IMR-90 (cell line): ENCODE results near the gene PDIA3. TPM values are rescaled to one million over a fixed set of nuclear protein-coding genes. Genes with fewer than 3 reads are reported as not detected.
"Not testable (repeated sequence)": the region's sequence is repeated elsewhere in the genome, so short reads cannot be mapped to it uniquely, and the experiment has no call there.

ENCODE experiments used
- ATAC-seq: fragments of 200-7000 bp; cut with Tn5 transposase; 2 replicates; pipeline ENCODE4 v1.9.1; 2020; ENCODE audit warnings: low read depth, mild to moderate bottlenecking, moderate library complexity
- BruUV-seq: library from RNA; stranded (reverse); fragments of 400-500 nt; replicated peaks from 2 replicates; lab custom pipeline; 2021; lab: Mats Ljungman, UMichigan
- CTCF ChIA-PET: fragments of 300-600 bp; formaldehyde crosslinking; extraction: SDS; loops from one replicate; lab custom pipeline; 2021; ENCODE audit warnings: antibody characterized with exemption; lab: Yijun Ruan, JAX
- POLR2A ChIA-PET: fragments of 300-600 bp; sonication (Branson Sonifier 250); formaldehyde crosslinking; loops from one replicate; lab custom pipeline; 2022; ENCODE audit warnings: antibody characterized with exemption; ENCODE audit not compliant: unreplicated experiment; lab: Charles Lee
- DNase-seq: peaks from one replicate; pipeline ENCODE4 v3.0.0; 2013
- H2AFZ ChIP-seq: replicated peaks from 2 replicates; pipeline ENCODE3; 2013; ENCODE audit warnings: low read length, mild to moderate bottlenecking; ENCODE audit not compliant: poor library complexity
- H2AK5ac ChIP-seq: 2 replicates; pipeline ENCODE4 v1.6.1; 2013; ENCODE audit warnings: low read depth, low read length, inconsistent platforms
- H2AK9ac ChIP-seq: replicated peaks from 2 replicates; pipeline ENCODE3; 2013; ENCODE audit warnings: mild to moderate bottlenecking, low read depth, low read length, moderate library complexity; ENCODE audit not compliant: poor library complexity
- H2BK120ac ChIP-seq: 2 replicates; pipeline ENCODE4 v1.6.1; 2013; ENCODE audit warnings: low read depth, low read length, inconsistent platforms
- H2BK15ac ChIP-seq: 3 replicates; pipeline ENCODE4 v1.6.1; 2013; ENCODE audit warnings: low read depth, low read length, inconsistent platforms
- H2BK20ac ChIP-seq: 2 replicates; pipeline ENCODE4 v1.6.1; 2013; ENCODE audit warnings: low read depth, mild to moderate bottlenecking, inconsistent platforms, low read length, moderate library complexity
- H2BK5ac ChIP-seq: 2 replicates; pipeline ENCODE4 v1.6.1; 2013; ENCODE audit warnings: mild to moderate bottlenecking, low read depth, low read length, inconsistent platforms; ENCODE audit not compliant: poor library complexity, severe bottlenecking
- H3K14ac ChIP-seq: replicated peaks from 2 replicates; pipeline ENCODE4 v1.6.1; 2013; ENCODE audit warnings: low read depth, low read length, inconsistent platforms
- H3K18ac ChIP-seq: 2 replicates; pipeline ENCODE4 v1.6.1; 2013; ENCODE audit warnings: low read depth, low read length, control low read depth
- H3K23ac ChIP-seq: 2 replicates; pipeline ENCODE4 v1.6.1; 2013; ENCODE audit warnings: low read depth, low read length, inconsistent platforms
- H3K27ac ChIP-seq: 2 replicates; pipeline ENCODE4 v1.5.1; 2013; ENCODE audit warnings: mild to moderate bottlenecking, control low read depth, low read length; ENCODE audit not compliant: insufficient read depth
- H3K27me3 ChIP-seq: 2 replicates; pipeline ENCODE4 v1.6.1; 2013; ENCODE audit warnings: low read length; ENCODE audit not compliant: control insufficient read depth, insufficient read depth
- H3K36me3 ChIP-seq: 2 replicates; pipeline ENCODE4 v1.6.1; 2013; ENCODE audit warnings: low read length, mixed read lengths; ENCODE audit not compliant: control insufficient read depth, insufficient read depth
- H3K4ac ChIP-seq: 2 replicates; pipeline ENCODE4 v1.6.1; 2013; ENCODE audit warnings: low read depth, low read length, inconsistent platforms
- H3K4me1 ChIP-seq: 2 replicates; pipeline ENCODE4 v1.6.1; 2013; ENCODE audit warnings: low read length, mixed read lengths; ENCODE audit not compliant: control insufficient read depth, insufficient read depth
- H3K4me2 ChIP-seq: 2 replicates; pipeline ENCODE4 v1.6.1; 2013; ENCODE audit warnings: low read depth, mild to moderate bottlenecking, control low read depth, low read length, moderate library complexity
- H3K4me3 ChIP-seq: 2 replicates; pipeline ENCODE4 v1.5.1; 2013; ENCODE audit warnings: low read depth, mild to moderate bottlenecking, control low read depth, low read length, moderate library complexity; ENCODE audit not compliant: insufficient read depth
- H3K56ac ChIP-seq: 2 replicates; pipeline ENCODE4 v1.6.1; 2013; ENCODE audit warnings: low read length, inconsistent platforms; ENCODE audit not compliant: insufficient read depth; ENCODE audit errors: extremely low read depth
- H3K79me1 ChIP-seq, 2 experiments: 2 replicates each; pipeline ENCODE4 v1.6.1; 2013; ENCODE audit warnings: low read length in 2 of 2, inconsistent platforms in 1 of 2, low read depth in 1 of 2
- H3K9ac ChIP-seq: 2 replicates; pipeline ENCODE4 v1.6.1; 2013; ENCODE audit warnings: low read depth, low read length, control low read depth
- H3K9me1 ChIP-seq: 2 replicates; pipeline ENCODE4 v1.6.1; 2013; ENCODE audit warnings: low read length, inconsistent platforms; ENCODE audit not compliant: insufficient read depth
- H3K9me3 ChIP-seq: 2 replicates; pipeline ENCODE4 v1.6.1; 2013; ENCODE audit warnings: low read length; ENCODE audit not compliant: control insufficient read depth, insufficient read depth
- H4K20me1 ChIP-seq: 2 replicates; pipeline ENCODE4 v1.6.1; 2013; ENCODE audit warnings: low read length, inconsistent platforms; ENCODE audit not compliant: insufficient read depth
- H4K5ac ChIP-seq: 2 replicates; pipeline ENCODE4 v1.6.1; 2013; ENCODE audit warnings: mild to moderate bottlenecking, low read depth, low read length, control low read depth
- H4K8ac ChIP-seq, 2 experiments: 2 replicates each; pipeline ENCODE4 v1.6.1; 2013; ENCODE audit warnings: low read depth in 2 of 2, low read length in 2 of 2, control low read depth in 1 of 2, inconsistent platforms in 1 of 2
- H4K91ac ChIP-seq: 2 replicates; pipeline ENCODE4 v1.6.1; 2013; ENCODE audit warnings: low read depth, low read length, inconsistent platforms; ENCODE audit not compliant: insufficient read depth
- WGBS, 2 experiments: methylation state at CpG; one replicate each; pipeline versions ENCODE4 v1.1.5 to v1.1.7; 2013; ENCODE audit warnings: missing lambda C conversion rate in 2 of 2; ENCODE audit not compliant: insufficient read length in 1 of 2; ENCODE audit errors: extremely low coverage in 2 of 2; 5-methylcytosine and 5-hydroxymethylcytosine counted together
- dilution Hi-C: fragments of 300-500 bp; cut with HindIII; formaldehyde crosslinking; loops from one replicate; pipeline ENCODE4 v1.14.3; 2018; ENCODE audit warnings: low sequenced_read_pairs; ENCODE audit not compliant: unreplicated experiment
- in situ Hi-C: fragments of 300-500 bp; cut with MboI; formaldehyde crosslinking; loops from 3 replicates; pipeline ENCODE4 v1.14.3; 2019; ENCODE audit warnings: low sequenced_read_pairs, inconsistent platforms, mixed read lengths
- intact Hi-C: fragments of 100-400 bp; cut with micrococcal nuclease; formaldehyde crosslinking; loops from 2 replicates; pipeline ENCODE4 v1.10.0; 2022
- polyA plus RNA-seq, 3 experiments: library from polyadenylated mRNA; depleted of rRNA; stranded (reverse); fragments of >200 nt; gene quantifications; 2 replicates each; pipeline ENCODE4 v1.2.3, GENCODE V29; 2012; ENCODE audit warnings: low replicate concordance in 1 of 3
- total RNA-seq: library from RNA; depleted of rRNA; stranded (reverse); fragments of >200 nt; gene quantifications from 2 replicates; pipeline ENCODE4 v1.2.3, GENCODE V29; 2012

The PDIA3 gene
- total and polyA plus RNA-seq, 2 of the 4 experiments (the other 2 are of a cell fraction), result 103 to 396 TPM

GRCh38 chr15:43815064-43815463 lies 68.8 kb downstream of the PDIA3 start:
- dilution Hi-C loops, H2AK9ac ChIP-seq, H3K27ac ChIP-seq, H2AK5ac ChIP-seq, H4K8ac ChIP-seq, H3K14ac ChIP-seq, H3K4me2 ChIP-seq, H3K4me3 ChIP-seq, H2BK20ac ChIP-seq, H2BK120ac ChIP-seq, H4K91ac ChIP-seq, H2BK5ac ChIP-seq, H3K9me1 ChIP-seq, H3K4me1 ChIP-seq, H3K9me3 ChIP-seq, H3K23ac ChIP-seq, H3K56ac ChIP-seq, BruUV-seq, DNase-seq, H3K4ac ChIP-seq, H3K18ac ChIP-seq, H4K5ac ChIP-seq, H2AFZ ChIP-seq, CTCF ChIA-PET, H3K27me3 ChIP-seq, ATAC-seq, intact Hi-C loops, H3K9ac ChIP-seq, in situ Hi-C loops, H2BK15ac ChIP-seq, POLR2A ChIA-PET: not testable (repeated sequence)
- WGBS, 2 experiments, result 100% methylated on average over 1 of the region's 5 CpGs; no CpG with 5 or more reads in 1 of the 2 experiments
- Histone ChIP-seq H4K20me1 (peaks cover 10% of the 10 kb centered on the region), H3K36me3 (peaks cover 58% of the 10 kb centered on the region), H3K79me1 (peaks cover 42 to 55% of the 10 kb centered on the region in 2 experiments)
